K562 (cell line): ENCODE results near the gene ABI2. TPM values are rescaled to one million over a fixed set of nuclear protein-coding genes. Genes with fewer than 3 reads are reported as not detected.
"Not testable (repeated sequence)": the region's sequence is repeated elsewhere in the genome, so short reads cannot be mapped to it uniquely, and the experiment has no call there.

ENCODE experiments used
- ATAC-seq: fragments of 200-7000 bp; cut with Tn5 transposase; 3 replicates; pipeline ENCODE4 v1.9.1; 2020; ENCODE audit warnings: moderate library complexity
- BruUV-seq: library from RNA; stranded (reverse); fragments of 400-500 nt; replicated peaks from 2 replicates; lab custom pipeline; 2021; lab: Mats Ljungman, UMichigan
- CTCF ChIA-PET: fragments of 300-600 bp; formaldehyde crosslinking; extraction: SDS; loops from one replicate; lab custom pipeline; 2021; ENCODE audit warnings: low intra/inter-chr PET ratio; lab: Yijun Ruan, JAX
- POLR2A ChIA-PET: fragments of 300-600, 350-650 bp; sonication (Branson Sonifier 250); formaldehyde crosslinking; extraction: SDS; loops from one replicate; lab custom pipeline; 2021; ENCODE audit warnings: antibody characterized with exemption, inconsistent platforms; lab: Yijun Ruan, JAX
- DNase-seq, 4 experiments: peaks; one replicate each; pipeline versions ENCODE4 v3.0.0 to v3.0.0-alpha.2; 2011 to 2018; ENCODE audit warnings: low spot score in 3 of 4, mixed read lengths in 3 of 4; ENCODE audit errors: extremely low read depth in 1 of 4
- FAIRE-seq: peaks from 2 replicates; lab custom pipeline; 2011; peaks lifted over from hg19 to GRCh38; lab: Jason Lieb, UNC
- H2AFZ ChIP-seq: 2 replicates; pipeline ENCODE4 v1.6.0; 2011; ENCODE audit warnings: low read depth, low read length, control low read depth, inconsistent platforms
- H3K27ac ChIP-seq: fragments of 200-600 bp; 3 replicates; pipeline ENCODE4 v1.8.0; 2011; ENCODE audit warnings: low read depth, mild to moderate bottlenecking, control low read depth, inconsistent platforms, low read length, moderate library complexity, mixed read lengths; ENCODE audit errors: extremely low read depth
- H3K27me3 ChIP-seq, 2 experiments: fragments of 300-600 bp in 1 of 2; 2 replicates in 1 of 2; 3 replicates in 1 of 2; pipeline versions ENCODE4 v1.6.0 to v1.8.0; 2011; ENCODE audit warnings: inconsistent platforms in 2 of 2, low read length in 2 of 2, mild to moderate bottlenecking in 1 of 2, mixed read lengths in 1 of 2, moderate library complexity in 1 of 2; ENCODE audit not compliant: control insufficient read depth in 2 of 2, insufficient read depth in 2 of 2
- H3K36me3 ChIP-seq: fragments of 300-600 bp; 3 replicates; pipeline ENCODE4 v1.8.0; 2011; ENCODE audit warnings: mild to moderate bottlenecking, low read length, inconsistent platforms; ENCODE audit not compliant: control insufficient read depth, insufficient read depth
- H3K4me1 ChIP-seq, 2 experiments: fragments of 200-600 bp in 1 of 2; replicated peaks in 1 of 2; 2 replicates in 1 of 2; 3 replicates in 1 of 2; pipeline versions ENCODE4 v1.5.1 to v1.8.0; 2011; ENCODE audit warnings: inconsistent platforms in 2 of 2, low read length in 2 of 2, mild to moderate bottlenecking in 1 of 2, mixed read lengths in 1 of 2, moderate library complexity in 1 of 2; ENCODE audit not compliant: control insufficient read depth in 2 of 2, insufficient read depth in 2 of 2
- H3K4me2 ChIP-seq: 2 replicates; pipeline ENCODE4 v1.6.1; 2011; ENCODE audit warnings: low read length, control low read depth, inconsistent platforms, mixed read lengths; ENCODE audit not compliant: insufficient read depth
- H3K4me3 ChIP-seq: fragments of 200-600 bp; sonication (generic), shearing (Covaris generic); 2 replicates; pipeline ENCODE4 v1.5.1; 2016; ENCODE audit warnings: control low read depth, inconsistent platforms
- H3K79me2 ChIP-seq: fragments of 200-600 bp; 3 replicates; pipeline ENCODE4 v1.8.0; 2011; ENCODE audit warnings: low read length, inconsistent platforms; ENCODE audit not compliant: control insufficient read depth, insufficient read depth
- H3K9ac ChIP-seq, 2 experiments: 2 replicates each; pipeline versions ENCODE4 v1.6.0 to v1.6.1; 2011; ENCODE audit warnings: low read depth in 2 of 2, low read length in 2 of 2, control low read depth in 1 of 2, inconsistent platforms in 1 of 2, mild to moderate bottlenecking in 1 of 2, mixed read lengths in 1 of 2; ENCODE audit not compliant: insufficient read depth in 1 of 2
- H3K9me1 ChIP-seq: one replicate; pipeline ENCODE4 v1.6.0; 2011; ENCODE audit warnings: inconsistent platforms, mild to moderate bottlenecking, low read length, moderate library complexity; ENCODE audit not compliant: control insufficient read depth, insufficient read depth
- H3K9me3 ChIP-seq: replicated peaks from 2 replicates; pipeline ENCODE4 v1.5.1; 2011; ENCODE audit warnings: low read depth, low read length, inconsistent platforms; ENCODE audit not compliant: control insufficient read depth, insufficient read depth
- H4K20me1 ChIP-seq: replicated peaks from 2 replicates; pipeline ENCODE4 v1.6.1; 2011; ENCODE audit warnings: low read length, inconsistent platforms, mixed read lengths; ENCODE audit not compliant: control insufficient read depth, insufficient read depth
- ARID4B ChIP-seq: sonication (generic); formaldehyde crosslinking; IDR thresholded peaks from 2 replicates; pipeline ENCODE4 v1.8.0; 2022; ENCODE audit warnings: mild to moderate bottlenecking, missing genetic modification reagents
- ATF4 ChIP-seq: fragments of 450-650 bp; formaldehyde crosslinking; IDR thresholded peaks from 2 replicates; pipeline ENCODE4 v1.4.0; 2022; ENCODE audit warnings: mild to moderate bottlenecking, moderate library complexity
- DLX4 ChIP-seq: fragments of 250-450 bp; sonication (Bioruptor Pico); IDR thresholded peaks from 2 replicates; pipeline ENCODE4 v1.6.1; 2021; ENCODE audit warnings: mild to moderate bottlenecking
- ETV5 ChIP-seq: sonication (generic); formaldehyde crosslinking; IDR thresholded peaks from 2 replicates; pipeline ENCODE4 v1.4.0; 2020; ENCODE audit warnings: low read depth, mild to moderate bottlenecking, missing genetic modification reagents
- KDM5B ChIP-seq: fragments of 200-600 bp; sonication (generic); IDR thresholded peaks from 2 replicates; pipeline ENCODE4 v1.6.1; 2012; ENCODE audit warnings: low read depth, mild to moderate bottlenecking, moderate library complexity, low read length, control low read depth, inconsistent platforms; ENCODE audit not compliant: insufficient replicate concordance
- MEIS2 ChIP-seq: fragments of 450-650 bp; IDR thresholded peaks from 2 replicates; pipeline ENCODE4 v1.6.1; 2014; ENCODE audit warnings: mild to moderate bottlenecking; ENCODE audit not compliant: partially characterized antibody
- POLR2G ChIP-seq: fragments of 200-400 bp; formaldehyde crosslinking; IDR thresholded peaks from 2 replicates; pipeline ENCODE4 v1.6.1; 2017; ENCODE audit warnings: low read depth, mild to moderate bottlenecking, antibody characterized with exemption, low read length, moderate library complexity
- U2AF2 ChIP-seq: fragments of 200-400 bp; formaldehyde crosslinking; optimal IDR thresholded peaks from 2 replicates; pipeline ENCODE3; 2017; ENCODE audit warnings: low read depth, mild to moderate bottlenecking, low read length
- ZC3H8 ChIP-seq: fragments of 450-650 bp; IDR thresholded peaks from 2 replicates; pipeline ENCODE4 v1.6.1; 2017
- ZNF561 ChIP-seq: fragments of 450-650 bp; formaldehyde crosslinking; conservative IDR thresholded peaks from 2 replicates; pipeline ENCODE4 v1.4.0; 2020; ENCODE audit warnings: mild to moderate bottlenecking, moderate library complexity
- WGBS: fragments of 100-300 bp; shearing (Covaris generic); methylation state at CpG from one replicate; pipeline ENCODE4 v1.1.6; 2016; ENCODE audit warnings: low coverage, mixed read lengths; ENCODE audit not compliant: insufficient coverage; ENCODE audit errors: missing lambda C conversion rate; 5-methylcytosine and 5-hydroxymethylcytosine counted together
- in situ Hi-C: fragments of 300-500 bp; cut with MboI; formaldehyde crosslinking; loops from 4 replicates; pipeline ENCODE4 v1.15.0; 2018; ENCODE audit warnings: inconsistent platforms, mixed read lengths
- intact Hi-C: fragments of 100-400 bp; cut with micrococcal nuclease; formaldehyde crosslinking; loops from 2 replicates; pipeline ENCODE4 v1.14.2; 2022
- polyA plus RNA-seq, 8 experiments: library from polyadenylated mRNA; depleted of rRNA in 4 of 8; stranded (reverse) in 5 of 8; unstranded in 3 of 8; fragments of >200 nt; fragmentation: Nextera tagmentation in 2 of 8; fragmentation: Illumina TruSeq in 1 of 8; extraction: Ambion mirVana in 2 of 8; extraction: Trizol in 1 of 8; gene quantifications; 2 replicates each; pipeline versions ENCODE4 v1.2.1 to v1.2.3, GENCODE V29; 2011 to 2014; ENCODE audit warnings: inconsistent platforms in 1 of 8, missing spikeins in 1 of 8
- total RNA-seq, 7 experiments: library from RNA; depleted of rRNA in 6 of 7; stranded (reverse); fragments of >200 nt in 6 of 7; fragmentation: Illumina TruSeq in 2 of 7; extraction: Trizol in 2 of 7; gene quantifications; 2 replicates each; pipeline versions ENCODE4 v1.2.1 to v1.2.3, GENCODE V29; 2011 to 2021; ENCODE audit warnings: low replicate concordance in 1 of 7

ABI2 gene
- total and polyA plus RNA-seq, 9 of the 15 experiments (the other 6 are each of a cell fraction or from before 2014, with no cell fraction given) = 5.3 to 24.3 (median 12.2) TPM

- TF ChIP-seq ARID4B (CRISPR knock-in tag) = no peak
- TF ChIP-seq MEIS2 = no peak
- TF ChIP-seq, all 486 proteins: peak for 0
Measured at GRCh38 chr2:203379156-203379555, 51.0 kb downstream of the ABI2 start (continued).

GRCh38 chr2:203383038-203383437, 54.8 kb downstream of the ABI2 start:
- POLR2A ChIA-PET = interaction anchor here (0.9 kb wide), 1 partner anchor 137 kb away, joined by 5 read pairs; no protein-coding TSS in a partner anchor
- BruUV-seq = no TSS peak
- no peak for ATAC-seq

GRCh38 chr2:203388153-203388552, 60.0 kb downstream of the ABI2 start:
- H3K27me3 ChIP-seq, CTCF ChIA-PET, BruUV-seq, DNase-seq, H3K36me3 ChIP-seq, H3K4me3 ChIP-seq, FAIRE-seq, in situ Hi-C loops, intact Hi-C loops, H3K9me3 ChIP-seq, H2AFZ ChIP-seq, POLR2A ChIA-PET, H3K9ac ChIP-seq, H3K4me1 ChIP-seq, H4K20me1 ChIP-seq, H3K79me2 ChIP-seq, H3K4me2 ChIP-seq, H3K9me1 ChIP-seq, H3K27ac ChIP-seq, ATAC-seq: not testable (repeated sequence)
- 57% methylated on average over 4 of the region's 6 CpGs for WGBS

More at GRCh38 chr2:203383038-203383437, 54.8 kb downstream of the ABI2 start:
- no peaks in the 10 kb centered on the region for H3K9me3 ChIP-seq
- H3K27ac ChIP-seq = no peak overlapping the region
- H3K4me1 ChIP-seq = no peaks in the 10 kb centered on the region
- H2AFZ ChIP-seq = no peak overlapping the region
- CTCF ChIA-PET = no interaction called here
- FAIRE-seq (no peak), DNase-seq (no peak)
- H3K27me3 ChIP-seq = no peaks in the 10 kb centered on the region
- intact Hi-C loops = no loop called here
- H3K36me3 ChIP-seq = no peaks in the 10 kb centered on the region
- WGBS = 73% methylated on average over 1 of the region's 1 CpG
- in situ Hi-C loops = no loop called here
- H3K9me1 ChIP-seq = no peaks in the 10 kb centered on the region
- H3K9ac ChIP-seq = no peak overlapping the region
- H3K79me2 ChIP-seq = no peaks in the 10 kb centered on the region
- no peak overlapping the region for H3K4me2 ChIP-seq
- no peak overlapping the region for H3K4me3 ChIP-seq
- TF ChIP-seq DLX4 (CRISPR knock-in tag) (no peak), KDM5B (no peak), ZNF561 (CRISPR knock-in tag) (no peak), ZC3H8 (no peak), POLR2G (no peak), ATF4 (CRISPR knock-in tag) (no peak), ETV5 (no peak), U2AF2 (no peak)
- no peaks in the 10 kb centered on the region for H4K20me1 ChIP-seq
